Ishikawa (cell line): ENCODE results near the gene ZBTB16.

ENCODE experiments used
- CEBPB ChIP-seq: IDR thresholded peaks from 2 replicates; pipeline ENCODE4 v1.6.1; 2012
- CREB1 ChIP-seq: IDR thresholded peaks from 2 replicates; pipeline ENCODE4 v1.6.1; 2012; ENCODE audit warnings: low read depth
- EGR1 ChIP-seq: IDR thresholded peaks from 2 replicates; pipeline ENCODE4 v1.6.1; 2012
- EP300 ChIP-seq: IDR thresholded peaks from 2 replicates; pipeline ENCODE4 v1.6.1; 2012; ENCODE audit warnings: borderline replicate concordance
- FOXM1 ChIP-seq: IDR thresholded peaks from 2 replicates; pipeline ENCODE4 v1.6.1; 2012; ENCODE audit warnings: low read depth, borderline replicate concordance
- MAX ChIP-seq: IDR thresholded peaks from 2 replicates; pipeline ENCODE4 v1.6.1; 2012
- NFIC ChIP-seq: IDR thresholded peaks from 2 replicates; pipeline ENCODE4 v1.6.1; 2012
- RAD21 ChIP-seq: IDR thresholded peaks from 2 replicates; pipeline ENCODE4 v1.6.1; 2012; ENCODE audit warnings: low read depth
- TAF1 ChIP-seq: IDR thresholded peaks from 2 replicates; pipeline ENCODE4 v1.6.1; 2012; ENCODE audit warnings: low read depth, mild to moderate bottlenecking
- TCF12 ChIP-seq: IDR thresholded peaks from 2 replicates; pipeline ENCODE4 v1.6.1; 2012; ENCODE audit warnings: low read depth
- TEAD4 ChIP-seq: IDR thresholded peaks from 2 replicates; pipeline ENCODE4 v1.6.1; 2012
- USF1 ChIP-seq: IDR thresholded peaks from 2 replicates; pipeline ENCODE4 v1.6.1; 2012
- YY1 ChIP-seq: IDR thresholded peaks from 2 replicates; pipeline ENCODE4 v1.6.1; 2012; ENCODE audit warnings: low read depth
- ZBTB7A ChIP-seq: IDR thresholded peaks from 2 replicates; pipeline ENCODE4 v1.6.1; 2012; ENCODE audit warnings: low read depth
- TF ChIP-seq, protein P1 (sequence below): IDR thresholded peaks from 2 replicates; pipeline ENCODE4 v1.6.1; 2012; ENCODE audit warnings: low read depth, mild to moderate bottlenecking

Gene ZBTB16

DNA sequence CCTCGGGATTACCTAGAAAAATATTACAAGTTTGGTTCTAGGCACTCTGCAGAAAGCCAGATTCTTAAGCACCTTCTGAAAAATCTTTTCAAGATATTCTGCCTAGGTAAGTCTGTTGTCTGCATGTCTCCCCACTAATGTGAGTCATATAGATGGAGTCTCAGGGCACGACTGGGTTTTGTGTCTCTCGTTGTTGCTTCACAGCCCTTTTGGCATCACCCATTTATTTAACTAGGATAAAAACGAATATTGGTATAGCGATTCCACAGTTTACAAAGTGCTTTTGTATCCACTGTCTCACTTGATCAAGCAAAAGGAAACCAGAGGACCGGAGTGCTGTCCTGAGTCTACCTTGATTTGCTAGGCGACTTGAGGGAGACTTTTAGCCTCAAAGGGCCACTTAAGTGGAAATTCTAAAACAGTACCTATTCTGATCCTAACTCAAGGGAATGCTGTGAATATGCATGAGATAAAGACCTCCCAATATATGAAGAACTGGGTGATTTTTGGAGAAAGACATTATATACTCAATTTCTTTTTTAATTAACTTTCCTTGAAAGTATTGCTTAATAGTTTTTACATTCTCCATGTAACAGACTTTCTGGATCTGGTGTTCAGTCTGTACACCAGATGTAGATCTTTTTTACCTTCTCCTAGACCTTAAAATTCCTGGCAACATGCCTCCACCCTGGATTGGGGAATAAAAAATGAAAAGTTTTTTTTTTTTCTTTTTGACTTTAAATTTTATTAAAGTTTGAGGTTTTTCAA, 237.3 kb downstream of the ZBTB16 start:
- no peak for TF ChIP-seq MAX

- TF ChIP-seq TEAD4 (no peak), EGR1 (no peak), MAX (no peak), TAF1 (no peak), RAD21 (no peak), FOXM1 (no peak), TCF12 (no peak), CREB1 (no peak), EP300 (no peak), CEBPB (no peak), ZBTB7A (no peak), NFIC (no peak), YY1 (no peak)
- TF ChIP-seq, protein P1, sequence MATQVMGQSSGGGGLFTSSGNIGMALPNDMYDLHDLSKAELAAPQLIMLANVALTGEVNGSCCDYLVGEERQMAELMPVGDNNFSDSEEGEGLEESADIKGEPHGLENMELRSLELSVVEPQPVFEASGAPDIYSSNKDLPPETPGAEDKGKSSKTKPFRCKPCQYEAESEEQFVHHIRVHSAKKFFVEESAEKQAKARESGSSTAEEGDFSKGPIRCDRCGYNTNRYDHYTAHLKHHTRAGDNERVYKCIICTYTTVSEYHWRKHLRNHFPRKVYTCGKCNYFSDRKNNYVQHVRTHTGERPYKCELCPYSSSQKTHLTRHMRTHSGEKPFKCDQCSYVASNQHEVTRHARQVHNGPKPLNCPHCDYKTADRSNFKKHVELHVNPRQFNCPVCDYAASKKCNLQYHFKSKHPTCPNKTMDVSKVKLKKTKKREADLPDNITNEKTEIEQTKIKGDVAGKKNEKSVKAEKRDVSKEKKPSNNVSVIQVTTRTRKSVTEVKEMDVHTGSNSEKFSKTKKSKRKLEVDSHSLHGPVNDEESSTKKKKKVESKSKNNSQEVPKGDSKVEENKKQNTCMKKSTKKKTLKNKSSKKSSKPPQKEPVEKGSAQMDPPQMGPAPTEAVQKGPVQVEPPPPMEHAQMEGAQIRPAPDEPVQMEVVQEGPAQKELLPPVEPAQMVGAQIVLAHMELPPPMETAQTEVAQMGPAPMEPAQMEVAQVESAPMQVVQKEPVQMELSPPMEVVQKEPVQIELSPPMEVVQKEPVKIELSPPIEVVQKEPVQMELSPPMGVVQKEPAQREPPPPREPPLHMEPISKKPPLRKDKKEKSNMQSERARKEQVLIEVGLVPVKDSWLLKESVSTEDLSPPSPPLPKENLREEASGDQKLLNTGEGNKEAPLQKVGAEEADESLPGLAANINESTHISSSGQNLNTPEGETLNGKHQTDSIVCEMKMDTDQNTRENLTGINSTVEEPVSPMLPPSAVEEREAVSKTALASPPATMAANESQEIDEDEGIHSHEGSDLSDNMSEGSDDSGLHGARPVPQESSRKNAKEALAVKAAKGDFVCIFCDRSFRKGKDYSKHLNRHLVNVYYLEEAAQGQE, result no peak
Observed at GRCh38 chr11:114297806-114298709, 238.5 kb downstream of the ZBTB16 start.

DNA sequence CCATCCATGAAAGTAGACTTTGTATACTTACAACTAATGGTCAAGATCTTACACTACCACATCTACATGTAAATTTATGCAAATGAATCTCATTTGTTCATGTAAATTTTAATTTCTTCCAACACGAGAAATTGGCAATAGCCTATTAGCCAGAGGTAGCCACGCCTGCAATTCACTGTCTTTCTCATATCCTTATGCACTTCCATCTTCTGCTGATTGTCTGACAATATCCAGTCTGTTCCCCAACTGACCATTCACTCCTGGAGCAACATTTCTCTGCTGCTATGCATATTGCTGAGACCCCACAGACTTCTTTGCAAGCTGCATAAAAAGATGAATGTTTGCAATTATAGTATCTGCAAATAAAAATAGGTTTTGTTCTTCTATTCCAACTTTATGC, 239.2 kb downstream of the ZBTB16 start:
- TF ChIP-seq CREB1, result no peak
- TF ChIP-seq NFIC, result no peak
- TF ChIP-seq EP300, result no peak
- no peak for TF ChIP-seq USF1
- no peak for TF ChIP-seq TEAD4
